HuH-7 (cell line): Measurements from ENCODE around the gene C9orf72.
"Not testable (repeated sequence)": the region's sequence is repeated elsewhere in the genome, so short reads cannot be mapped to it uniquely, and the experiment has no call there.

Experiments used
- DNase-seq: peaks from one replicate; pipeline ENCODE4 v3.0.0; 2011; ENCODE audit warnings: low spot score

The C9orf72 gene

GRCh38 chr9:27572918-27573633, at the start of gene C9orf72:
Gene C9orf72 (minus strand): TSS chr9:27573481. CDS start chr9:27567120, 6,361 bp downstream.
- peak; percentile 48 for DNase-seq

- DNase-seq = no peak
Observed at GRCh38 chr9:27622693-27623340, 49.5 kb upstream of the C9orf72 start.

- DNase-seq = no peak
Observed at GRCh38 chr9:27619743-27620142, 46.5 kb upstream of the C9orf72 start.

- DNase-seq = no peak
Observed at GRCh38 chr9:27618066-27618465, 44.8 kb upstream of the C9orf72 start.

- no peak for DNase-seq
Observed at GRCh38 chr9:27614551-27614950, 41.3 kb upstream of the C9orf72 start.

GRCh38 chr9:27612036-27612435, 38.8 kb upstream of the C9orf72 start:
- not testable (repeated sequence) for DNase-seq

- no peak for DNase-seq
Observed at GRCh38 chr9:27610622-27611021, 37.3 kb upstream of the C9orf72 start.

GRCh38 chr9:27602954-27603353, 29.7 kb upstream of the C9orf72 start:
- no peak for DNase-seq

GRCh38 chr9:27602142-27602861, 29.0 kb upstream of the C9orf72 start:
- DNase-seq = no peak

GRCh38 chr9:27601396-27601795, 28.1 kb upstream of the C9orf72 start:
- no peak for DNase-seq

GRCh38 chr9:27600256-27600655, 27.0 kb upstream of the C9orf72 start:
- DNase-seq = no peak

GRCh38 chr9:27599870-27600238, 26.6 kb upstream of the C9orf72 start:
- no peak for DNase-seq

- no peak for DNase-seq
Observed at GRCh38 chr9:27599102-27599869, 26.0 kb upstream of the C9orf72 start.

- DNase-seq = no peak
Observed at GRCh38 chr9:27595733-27596132, 22.5 kb upstream of the C9orf72 start.

GRCh38 chr9:27591672-27592071, 18.4 kb upstream of the C9orf72 start:
- DNase-seq = no peak

GRCh38 chr9:27591093-27591492, 17.8 kb upstream of the C9orf72 start:
- no peak for DNase-seq

- DNase-seq = no peak
Observed at GRCh38 chr9:27590651-27591050, 17.4 kb upstream of the C9orf72 start.

- no peak for DNase-seq
Observed at GRCh38 chr9:27589462-27589861, 16.2 kb upstream of the C9orf72 start.

- no peak for DNase-seq
Observed at GRCh38 chr9:27586304-27586703, 13.0 kb upstream of the C9orf72 start.

GRCh38 chr9:27584931-27585330, 11.7 kb upstream of the C9orf72 start:
- DNase-seq = no peak

GRCh38 chr9:27582794-27583193, 9.5 kb upstream of the C9orf72 start:
- DNase-seq = no peak

- DNase-seq = no peak
Observed at GRCh38 chr9:27581826-27582225, 8.5 kb upstream of the C9orf72 start.
